GM21529 (cell line): ENCODE measurements around the gene HADH.
"Not testable (repeated sequence)": the region's sequence is repeated elsewhere in the genome, so short reads cannot be mapped to it uniquely, and the experiment has no call there.

Experiments used
- ATAC-seq: cut with Tn5 transposase; IDR thresholded peaks from one replicate; pipeline ENCODE4 v1.9.1; 2021; ENCODE audit not compliant: unreplicated experiment

HADH gene

DNA sequence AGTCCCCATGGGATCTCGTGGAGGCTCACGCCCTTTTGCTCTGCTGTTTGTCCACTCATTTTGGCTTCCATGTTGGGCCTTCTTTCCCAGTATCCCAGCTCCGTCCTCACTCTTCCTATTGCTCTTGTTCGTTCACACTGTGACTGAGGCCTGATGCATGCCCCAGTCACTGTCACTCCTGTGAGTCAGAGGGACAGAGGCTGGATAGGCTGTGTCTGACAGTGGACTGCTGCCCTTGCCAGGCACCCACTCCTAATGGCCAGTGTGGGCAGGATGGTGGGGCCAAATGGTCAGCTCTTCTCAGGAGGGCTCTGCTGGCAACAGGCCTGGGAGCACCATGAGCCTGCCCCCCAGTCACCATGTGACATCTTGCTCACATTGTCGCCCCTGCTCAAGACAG, 40.0 kb downstream of the HADH start:
- ATAC-seq, result no peak

DNA sequence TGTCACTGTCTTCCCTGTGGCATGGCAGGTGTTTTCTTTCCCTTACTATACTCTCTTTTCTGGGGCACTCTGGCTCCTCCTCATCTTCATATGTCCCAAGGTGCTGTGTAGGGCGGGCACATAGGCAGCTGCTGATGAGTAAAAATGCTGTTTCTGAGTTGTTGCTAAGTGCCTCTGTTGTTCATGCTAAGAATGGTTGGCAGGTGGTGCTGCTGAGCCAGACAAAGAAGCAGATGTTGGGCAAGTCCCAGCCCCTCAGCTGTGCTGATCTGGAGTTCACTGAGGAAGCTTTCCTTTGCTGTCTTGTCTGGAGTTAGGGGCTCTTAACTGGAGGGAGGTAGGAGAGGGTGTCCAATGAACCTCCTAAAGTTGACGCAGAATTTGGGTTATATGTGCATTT, 40.6 kb downstream of the HADH start:
- peak; percentile 97 for ATAC-seq

- ATAC-seq, result no peak
Observed at GRCh38 chr4:108031427-108032083, 41.9 kb downstream of the HADH start.

GRCh38 chr4:108033348-108033747, 43.7 kb downstream of the HADH start:
- no peak for ATAC-seq

DNA sequence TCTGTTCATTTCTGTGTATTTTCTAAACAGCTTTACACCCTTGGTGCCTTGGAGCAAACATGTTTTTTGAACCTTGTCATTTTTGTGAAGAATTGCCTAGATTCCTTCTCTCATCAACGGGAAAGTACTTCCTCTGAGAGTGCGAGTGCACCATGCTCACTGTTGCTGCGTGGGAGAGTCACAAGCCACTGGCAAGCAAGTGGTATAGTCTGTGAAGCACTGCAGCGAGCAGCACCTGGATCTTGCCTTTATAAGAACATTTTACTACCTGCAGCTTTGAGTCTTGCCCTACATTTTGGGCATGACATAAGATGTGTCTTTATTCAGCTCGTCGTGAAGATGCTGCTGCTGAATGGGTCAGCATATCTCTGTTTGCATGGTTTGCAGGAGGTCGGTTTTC, 44.9 kb downstream of the HADH start:
- ATAC-seq, result no peak

DNA sequence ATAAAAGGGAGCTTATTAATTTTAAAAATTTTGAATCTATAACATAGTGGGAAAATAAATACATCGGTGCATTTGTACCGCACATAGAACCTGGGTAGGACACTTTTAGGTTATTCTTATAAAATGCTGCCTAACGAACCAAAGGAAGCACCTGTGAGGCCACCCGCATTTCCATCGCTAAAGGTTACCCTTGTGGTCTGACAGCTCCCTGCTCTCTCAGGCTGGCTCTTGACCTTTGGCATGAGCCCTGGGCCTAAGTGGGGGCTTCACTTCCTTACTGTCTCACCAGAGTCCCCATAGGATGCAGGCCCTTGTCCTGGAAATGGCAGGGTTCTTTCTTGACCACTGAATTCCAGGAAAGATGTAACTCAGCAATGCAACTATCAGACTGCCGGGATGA, 46.0 kb downstream of the HADH start:
- peak; percentile 21 for ATAC-seq

DNA sequence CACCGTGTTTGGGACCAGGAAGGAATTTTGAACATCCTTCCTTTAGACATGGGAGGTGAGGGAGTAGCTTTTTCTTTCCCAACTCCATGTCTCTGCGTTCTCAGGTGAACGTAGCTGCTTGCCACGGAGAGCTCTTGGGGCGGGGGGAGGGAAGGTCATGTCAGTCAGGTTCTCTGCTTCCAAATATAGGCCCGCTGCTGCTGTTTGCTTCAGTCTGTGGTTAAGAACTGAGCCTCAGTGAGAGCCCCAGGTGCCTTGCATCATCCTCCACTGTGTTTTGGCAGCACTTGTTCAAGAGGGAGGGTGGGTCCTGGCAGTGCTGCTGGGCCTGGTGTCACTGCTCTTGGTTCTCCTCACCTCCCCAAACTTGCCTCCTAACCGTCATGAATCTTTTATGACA, 46.5 kb downstream of the HADH start:
- ATAC-seq, result peak; percentile 95

DNA sequence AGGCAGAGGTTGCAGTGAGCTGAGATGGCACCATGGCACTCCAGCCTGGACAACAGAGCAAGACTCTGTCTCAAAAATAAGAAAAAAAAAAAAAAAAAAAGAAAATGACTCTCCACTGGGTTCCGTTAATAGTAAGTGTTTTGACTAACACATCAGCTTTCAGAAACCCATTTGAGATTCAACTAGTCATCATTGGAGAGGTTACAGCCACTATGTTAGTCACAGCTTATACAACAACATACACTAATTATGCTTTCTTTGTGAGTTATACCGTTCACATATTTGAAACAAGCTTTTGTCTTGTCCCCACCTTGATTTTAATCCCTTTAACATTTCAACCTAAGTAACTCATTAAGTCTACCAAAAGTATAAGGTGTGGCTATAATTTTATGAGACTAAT, 48.2 kb downstream of the HADH start:
- no peak for ATAC-seq

DNA sequence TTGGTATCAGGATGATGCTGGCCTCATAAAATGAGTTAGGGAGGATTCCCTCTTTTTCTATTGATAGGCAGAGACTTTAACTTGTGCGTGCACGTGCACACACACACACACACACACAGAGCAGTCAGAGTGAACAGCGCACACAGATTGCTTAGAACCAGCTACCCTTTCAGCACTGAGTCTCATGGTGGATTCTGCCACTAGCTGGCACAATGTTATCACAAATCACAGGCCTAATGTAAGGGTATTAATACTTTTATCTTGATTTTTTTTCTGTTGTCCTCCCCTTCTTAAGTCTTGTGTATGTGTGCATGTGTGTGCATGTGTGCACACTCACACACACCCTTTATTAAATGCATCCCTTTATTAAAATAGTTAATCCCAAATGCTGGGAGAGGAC, 53.2 kb downstream of the HADH start:
- no peak for ATAC-seq

DNA sequence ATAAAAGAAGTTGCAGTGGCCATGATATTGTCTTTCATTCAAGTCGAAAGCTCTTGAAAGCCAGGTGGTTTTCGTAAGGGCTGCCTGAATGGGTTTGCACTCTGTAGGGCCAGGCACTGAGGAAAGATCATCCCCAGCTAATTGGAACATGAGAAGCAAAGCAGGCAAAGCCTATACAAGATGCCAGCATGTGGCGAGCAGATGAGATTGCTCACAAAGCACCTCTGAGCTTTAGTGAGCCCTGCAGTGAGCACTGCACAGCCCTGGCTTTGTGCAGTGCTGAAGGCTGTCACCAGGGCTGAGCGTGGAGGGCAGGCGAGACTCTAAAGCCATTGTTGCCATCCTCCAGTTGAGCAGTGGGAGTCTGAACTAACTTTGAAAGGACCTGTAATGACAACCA, 53.8 kb downstream of the HADH start:
- no peak for ATAC-seq

DNA sequence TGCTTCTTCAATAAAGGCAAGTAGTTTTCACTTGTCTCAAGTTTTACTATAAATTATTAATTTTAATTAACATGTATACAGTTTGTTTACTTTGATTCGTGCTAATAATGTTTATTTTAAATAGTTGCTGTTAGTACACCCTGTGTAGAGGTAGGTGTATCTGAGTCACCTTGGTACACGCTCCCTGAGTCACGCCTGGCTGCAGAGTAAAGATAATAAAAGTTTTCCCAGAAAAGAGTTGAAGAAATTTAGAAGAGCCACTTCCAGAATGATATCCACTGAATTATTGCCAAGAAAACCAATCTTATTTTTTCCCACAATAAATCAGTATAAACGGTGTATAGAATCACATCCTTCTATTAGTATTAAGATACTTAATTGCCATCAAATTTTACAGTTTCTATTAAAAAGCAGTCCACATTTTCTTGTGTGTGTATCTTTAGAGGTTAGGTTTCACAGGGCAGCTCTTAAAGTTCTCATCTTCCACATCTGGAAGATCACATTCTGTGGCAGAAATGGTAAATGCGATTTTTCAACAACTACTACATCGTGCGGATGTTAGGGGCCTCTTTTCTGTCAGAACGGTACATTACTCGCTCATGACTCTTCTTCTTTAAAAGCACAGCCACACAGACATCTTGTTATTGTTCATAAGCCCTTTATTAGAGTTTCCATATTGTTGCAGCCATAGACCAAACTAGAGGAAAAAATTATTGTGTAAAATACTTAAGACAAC, 55.4 kb downstream of the HADH start:
- no peak for ATAC-seq

GRCh38 chr4:108045687-108046024, 56.0 kb downstream of the HADH start:
- no peak for ATAC-seq

DNA sequence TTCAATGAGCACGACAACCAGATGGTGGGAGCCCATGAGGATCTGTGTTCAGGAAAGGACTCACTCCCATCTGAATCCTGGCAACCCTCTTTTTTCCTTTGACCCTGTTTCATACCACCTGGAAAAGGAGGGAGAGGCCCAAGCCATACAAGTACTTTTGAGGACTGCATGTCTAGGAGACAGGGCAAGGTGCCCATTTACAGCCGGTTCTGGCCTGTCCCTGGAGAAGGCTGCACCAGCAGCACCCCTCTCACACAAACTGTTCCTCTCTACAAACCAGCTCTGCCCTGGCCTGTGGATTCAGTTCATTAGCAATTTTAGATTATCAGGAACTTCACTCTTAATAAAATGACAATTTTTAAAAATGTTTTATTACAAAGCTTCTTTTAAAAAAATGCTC, 57.5 kb downstream of the HADH start:
- no peak for ATAC-seq

DNA sequence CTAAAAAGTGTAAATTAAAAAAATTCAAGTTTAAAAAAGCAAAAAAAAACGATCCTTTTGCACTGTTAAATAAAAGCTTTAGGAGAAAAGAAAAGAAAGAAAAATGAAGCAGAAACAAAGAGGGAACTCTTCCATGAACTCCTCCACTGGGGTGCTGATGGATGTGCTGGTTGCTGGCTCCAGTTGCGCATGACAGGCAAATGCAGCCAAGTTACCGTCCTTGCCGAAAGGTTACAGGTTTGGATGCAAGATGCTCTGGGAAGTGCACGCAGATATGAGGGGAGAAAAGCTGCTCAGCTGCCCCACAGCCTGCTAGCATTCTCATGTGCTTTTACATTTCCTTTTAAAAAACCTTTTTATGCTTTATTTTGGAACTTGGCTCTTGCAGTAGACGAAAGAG, 58.5 kb downstream of the HADH start:
- ATAC-seq, result no peak

DNA sequence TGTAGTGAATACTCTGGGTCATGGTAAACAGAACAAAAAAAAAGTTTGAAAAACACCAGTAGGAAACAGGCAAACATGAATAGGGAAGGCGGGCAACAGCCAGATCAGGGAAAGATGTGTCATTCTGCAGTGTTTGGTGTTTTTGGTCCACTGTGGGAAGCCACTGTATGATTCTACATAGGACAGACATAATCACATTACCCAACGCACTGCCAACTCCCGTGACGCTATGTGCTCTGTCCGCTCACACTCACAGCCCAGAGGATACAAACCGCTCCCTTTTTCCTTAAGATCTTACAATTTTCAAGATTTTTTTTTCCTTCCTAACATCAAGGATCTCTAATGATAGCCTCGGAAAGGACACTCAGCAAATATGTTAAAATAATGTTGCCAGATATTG, 59.3 kb downstream of the HADH start:
- no peak for ATAC-seq

DNA sequence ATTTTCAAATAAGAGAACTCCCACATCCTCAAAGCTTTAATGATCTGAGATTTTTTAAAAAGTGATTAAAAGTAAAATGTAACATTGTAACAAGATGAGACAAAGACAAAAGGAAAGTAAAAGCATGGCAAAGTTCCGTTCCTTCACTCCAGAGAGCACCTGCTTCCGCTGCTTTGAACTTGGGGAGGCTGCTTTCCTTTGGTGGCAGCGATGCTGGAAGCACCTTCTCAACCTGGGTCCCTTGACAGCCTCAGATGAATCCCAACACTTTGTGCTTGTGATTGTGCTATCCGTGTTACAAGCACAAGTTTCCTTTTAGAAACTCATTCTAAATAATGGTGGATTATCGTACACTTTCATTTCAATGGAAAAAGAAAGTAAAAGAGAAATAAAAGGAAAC, 59.7 kb downstream of the HADH start:
- ATAC-seq, result no peak

DNA sequence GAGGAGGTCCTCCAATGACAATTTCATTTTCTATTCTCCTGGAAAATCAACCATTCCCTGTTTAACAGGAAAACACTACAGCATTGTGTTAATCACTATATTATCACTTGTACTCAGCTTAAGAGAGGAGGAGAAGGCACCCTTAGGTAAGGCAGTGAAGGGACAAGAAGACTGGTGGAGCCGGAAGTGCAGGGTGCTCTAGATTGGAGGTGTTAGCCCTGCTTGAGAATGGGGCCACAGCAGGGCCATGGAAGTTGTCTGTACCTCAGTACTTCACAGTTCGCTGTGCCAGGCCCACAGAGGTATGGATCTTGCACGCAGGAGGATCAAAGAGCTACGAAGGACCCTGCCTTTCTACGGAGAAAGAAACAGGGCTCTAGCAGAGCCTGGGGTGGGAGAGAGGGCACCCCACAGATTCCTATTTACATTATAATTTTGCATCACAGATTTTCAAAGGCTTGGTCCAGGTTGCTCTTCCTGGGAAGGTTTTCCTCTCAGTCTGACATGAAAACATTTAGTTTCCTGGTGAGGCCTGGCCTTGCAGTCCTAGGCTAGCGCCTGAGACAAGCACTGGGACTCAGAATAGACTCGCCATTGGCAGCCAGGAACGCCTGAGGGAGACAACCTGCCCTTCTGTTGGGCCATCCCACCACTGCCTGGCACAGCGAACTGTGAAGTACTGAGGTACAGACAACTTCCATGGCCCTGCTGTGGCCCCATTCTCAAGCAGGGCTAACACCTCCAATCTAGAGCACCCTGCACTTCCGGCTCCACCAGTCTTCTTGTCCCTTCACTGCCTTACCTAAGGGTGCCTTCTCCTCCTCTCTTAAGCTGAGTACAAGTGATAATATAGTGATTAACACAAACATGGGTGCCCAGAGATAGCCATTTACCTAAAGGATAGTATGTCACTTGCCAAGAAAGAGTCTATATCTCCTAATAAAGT, 60.8 kb downstream of the HADH start:
- not testable (repeated sequence) for ATAC-seq

DNA sequence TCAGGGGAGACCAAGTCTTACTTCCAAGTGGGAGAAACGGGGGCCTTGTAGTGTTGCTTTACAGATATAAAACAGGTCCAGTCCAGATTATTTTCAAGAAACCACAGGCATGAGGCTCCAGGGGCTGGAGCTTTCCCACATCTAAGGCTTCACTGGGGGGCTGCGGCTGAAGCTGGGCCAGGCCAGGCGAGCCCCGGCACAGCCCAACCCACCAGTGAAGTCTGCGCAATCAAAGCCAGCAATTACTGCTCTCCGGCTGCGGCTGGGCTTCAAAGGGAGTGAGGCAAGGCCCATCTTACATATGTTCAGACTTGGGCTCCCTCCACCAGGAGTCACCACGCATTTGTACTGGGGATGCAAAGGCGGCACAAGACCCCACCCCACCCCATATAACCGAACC, 61.7 kb downstream of the HADH start:
- no peak for ATAC-seq

GRCh38 chr4:108052558-108053120, 63.0 kb downstream of the HADH start:
- ATAC-seq, result peak; percentile 7

- peak; percentile 91 for ATAC-seq
Observed at GRCh38 chr4:108053251-108053711, 63.6 kb downstream of the HADH start.

GRCh38 chr4:108054025-108054638, 64.4 kb downstream of the HADH start:
- no peak for ATAC-seq
